Measurements from ENCODE around the gene TRPM2.
"Not testable (repeated sequence)": the region's sequence is repeated elsewhere in the genome, so short reads cannot be mapped to it uniquely, and the experiment has no call there.

The TRPM2 gene

GRCh38 chr21:44375761-44376241 lies 22.4 kb downstream of the TRPM2 start:
- DNase-seq, result no peak

GRCh38 chr21:44376606-44377005 lies 23.2 kb downstream of the TRPM2 start:
- no peak for DNase-seq

GRCh38 chr21:44377201-44377921 lies 23.9 kb downstream of the TRPM2 start:
- no peak for DNase-seq

- DNase-seq, result no peak
Measured at GRCh38 chr21:44377922-44378645, 24.7 kb downstream of the TRPM2 start.

GRCh38 chr21:44378646-44379514 lies 25.5 kb downstream of the TRPM2 start:
- DNase-seq, result no peak

GRCh38 chr21:44379515-44379848 lies 26.1 kb downstream of the TRPM2 start:
- DNase-seq, result no peak

- no peak for DNase-seq
Measured at GRCh38 chr21:44379991-44380865, 26.8 kb downstream of the TRPM2 start.

- no peak for DNase-seq
Measured at GRCh38 chr21:44380876-44381275, 27.5 kb downstream of the TRPM2 start.

GRCh38 chr21:44381874-44382273 lies 28.5 kb downstream of the TRPM2 start:
- no peak for DNase-seq

- no peak for DNase-seq
Measured at GRCh38 chr21:44382536-44382935, 29.1 kb downstream of the TRPM2 start.

GRCh38 chr21:44383216-44383615 lies 29.8 kb downstream of the TRPM2 start:
- no peak for DNase-seq

- no peak for DNase-seq
Measured at GRCh38 chr21:44384968-44385367, 31.5 kb downstream of the TRPM2 start.

- no peak for DNase-seq
Measured at GRCh38 chr21:44389335-44389734, 35.9 kb downstream of the TRPM2 start.

- no peak for DNase-seq
Measured at GRCh38 chr21:44390886-44391285, 37.5 kb downstream of the TRPM2 start.

- no peak for DNase-seq
Measured at GRCh38 chr21:44391345-44392091, 38.1 kb downstream of the TRPM2 start.

- no peak for DNase-seq
Measured at GRCh38 chr21:44392185-44392584, 38.8 kb downstream of the TRPM2 start.

GRCh38 chr21:44392916-44393315 lies 39.5 kb downstream of the TRPM2 start:
- no peak for DNase-seq

GRCh38 chr21:44394733-44395132 lies 41.3 kb downstream of the TRPM2 start:
- no peak for DNase-seq

GRCh38 chr21:44395260-44395659 lies 41.8 kb downstream of the TRPM2 start:
- no peak for DNase-seq

- DNase-seq, result not testable (repeated sequence)
Measured at GRCh38 chr21:44396803-44397202, 43.4 kb downstream of the TRPM2 start.

- no peak for DNase-seq
Measured at GRCh38 chr21:44397431-44398031, 44.1 kb downstream of the TRPM2 start.
